Gastroesophageal sphincter (tissue), 3 donors: Measurements from ENCODE around the gene DIRAS1.

Experiments
- EP300 ChIP-seq: sonication (generic); formaldehyde crosslinking; IDR thresholded peaks from one replicate; pipeline ENCODE4 v1.6.1; 2017; ENCODE audit warnings: antibody characterized with exemption, mild to moderate bottlenecking
- POLR2A ChIP-seq, 2 donors: fragments of 450-650 bp; IDR thresholded peaks; one replicate each; pipeline ENCODE4 v1.6.1; 2017; ENCODE audit warnings: antibody characterized with exemption in 2 of 2, mild to moderate bottlenecking in 2 of 2, moderate library complexity in 1 of 2
- POLR2AphosphoS5 ChIP-seq: sonication (generic); formaldehyde crosslinking; IDR thresholded peaks from one replicate; pipeline ENCODE4 v1.6.1; 2017; ENCODE audit warnings: antibody characterized with exemption
- TF ChIP-seq, protein P1 (sequence below), 4 experiments: fragments of 200-600 bp in 2 of 4; fragments of 450-650 bp in 2 of 4; sonication (generic) in 1 of 4; IDR thresholded peaks; one replicate each; pipeline ENCODE4 v1.5.1; 2017 to 2019; ENCODE audit warnings: antibody characterized with exemption in 4 of 4, mild to moderate bottlenecking in 2 of 4, moderate library complexity in 2 of 4

DNA sequence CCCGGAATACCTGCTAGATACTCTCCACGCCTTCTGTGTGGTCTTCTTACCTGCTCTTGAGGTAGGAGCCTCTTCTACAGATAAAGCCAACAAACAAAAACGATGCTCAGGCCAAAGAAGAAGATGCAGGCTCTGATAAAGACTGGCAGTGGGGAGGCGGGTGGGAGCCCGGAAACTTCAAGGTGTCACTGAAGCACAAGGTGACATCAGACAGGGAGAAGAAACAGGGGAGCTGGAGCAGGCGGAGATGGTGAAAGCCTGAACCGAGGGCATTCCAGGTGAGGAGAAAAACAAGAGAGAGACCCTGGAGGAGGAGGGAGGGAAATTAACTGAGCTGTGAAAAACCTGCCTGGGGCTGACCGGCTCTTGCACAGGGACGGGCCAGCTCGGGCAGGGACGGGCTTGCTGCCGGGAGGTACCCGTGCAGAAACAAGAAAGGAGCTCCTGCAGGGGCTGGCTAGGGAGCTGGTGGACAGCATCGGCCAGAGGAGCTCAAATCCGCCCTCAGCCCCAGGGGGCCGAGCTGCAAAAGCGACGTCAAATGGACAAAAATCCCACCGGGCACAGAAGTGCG, 37.7 kb downstream of the DIRAS1 start:
- TF ChIP-seq, protein P1, sequence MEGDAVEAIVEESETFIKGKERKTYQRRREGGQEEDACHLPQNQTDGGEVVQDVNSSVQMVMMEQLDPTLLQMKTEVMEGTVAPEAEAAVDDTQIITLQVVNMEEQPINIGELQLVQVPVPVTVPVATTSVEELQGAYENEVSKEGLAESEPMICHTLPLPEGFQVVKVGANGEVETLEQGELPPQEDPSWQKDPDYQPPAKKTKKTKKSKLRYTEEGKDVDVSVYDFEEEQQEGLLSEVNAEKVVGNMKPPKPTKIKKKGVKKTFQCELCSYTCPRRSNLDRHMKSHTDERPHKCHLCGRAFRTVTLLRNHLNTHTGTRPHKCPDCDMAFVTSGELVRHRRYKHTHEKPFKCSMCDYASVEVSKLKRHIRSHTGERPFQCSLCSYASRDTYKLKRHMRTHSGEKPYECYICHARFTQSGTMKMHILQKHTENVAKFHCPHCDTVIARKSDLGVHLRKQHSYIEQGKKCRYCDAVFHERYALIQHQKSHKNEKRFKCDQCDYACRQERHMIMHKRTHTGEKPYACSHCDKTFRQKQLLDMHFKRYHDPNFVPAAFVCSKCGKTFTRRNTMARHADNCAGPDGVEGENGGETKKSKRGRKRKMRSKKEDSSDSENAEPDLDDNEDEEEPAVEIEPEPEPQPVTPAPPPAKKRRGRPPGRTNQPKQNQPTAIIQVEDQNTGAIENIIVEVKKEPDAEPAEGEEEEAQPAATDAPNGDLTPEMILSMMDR (IDR thresholded peaks at IDR 0.05), result no peak
- TF ChIP-seq POLR2A (IDR thresholded peaks at IDR 0.05) (no peak), EP300 (no peak), POLR2AphosphoS5 (no peak)
